GM18520 (cell line): ENCODE data around the gene ZMYND8.
"Not testable (repeated sequence)": the region's sequence is repeated elsewhere in the genome, so short reads cannot be mapped to it uniquely, and the experiment has no call there.

ENCODE experiments used
- ATAC-seq: cut with Tn5 transposase; IDR thresholded peaks from one replicate; pipeline ENCODE4 v1.9.1; 2021; ENCODE audit not compliant: unreplicated experiment

The ZMYND8 gene

GRCh38 chr20:47314647-47315338 lies 41.7 kb downstream of the ZMYND8 start:
- ATAC-seq, result no peak

GRCh38 chr20:47311967-47312681 lies 44.4 kb downstream of the ZMYND8 start:
- ATAC-seq, result no peak

DNA sequence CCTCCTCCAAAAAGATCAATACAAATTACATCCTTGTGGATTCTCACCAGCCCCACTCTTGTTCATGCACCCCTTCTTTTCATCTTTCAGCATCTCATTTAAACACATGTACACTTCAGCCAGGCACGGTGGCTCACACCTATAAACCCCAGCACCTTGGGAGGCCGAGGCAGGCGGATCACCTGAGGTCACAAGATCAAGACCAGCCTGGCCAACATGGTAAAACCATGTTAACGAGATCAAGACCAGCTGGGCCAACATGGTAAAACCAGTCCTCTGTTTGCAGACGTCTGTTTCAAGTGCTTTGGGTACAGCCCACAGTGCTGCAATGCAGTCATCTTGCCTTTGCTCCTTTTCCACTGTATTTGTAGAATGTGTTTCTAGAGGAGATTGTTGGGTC lies 45.3 kb downstream of the ZMYND8 start:
- ATAC-seq, result no peak

DNA sequence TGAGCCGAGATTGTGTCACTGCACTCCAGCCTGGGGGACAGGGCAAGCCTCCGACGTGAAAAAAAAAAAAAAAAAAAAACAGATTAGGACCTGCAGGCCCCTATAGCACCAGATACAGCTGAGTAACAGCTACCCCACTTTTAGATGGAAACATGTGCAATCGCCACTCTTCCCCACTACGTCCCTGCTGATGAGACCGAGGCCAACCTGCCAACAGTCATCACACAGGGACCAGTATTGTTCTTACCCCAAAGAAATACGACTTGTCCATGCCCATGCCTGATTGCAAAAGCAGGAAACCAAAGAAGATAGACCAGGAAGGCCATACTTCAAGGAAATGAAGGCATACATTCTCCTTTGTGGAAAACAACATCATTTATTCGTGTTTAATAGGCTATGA lies 45.8 kb downstream of the ZMYND8 start:
- ATAC-seq, result no peak

DNA sequence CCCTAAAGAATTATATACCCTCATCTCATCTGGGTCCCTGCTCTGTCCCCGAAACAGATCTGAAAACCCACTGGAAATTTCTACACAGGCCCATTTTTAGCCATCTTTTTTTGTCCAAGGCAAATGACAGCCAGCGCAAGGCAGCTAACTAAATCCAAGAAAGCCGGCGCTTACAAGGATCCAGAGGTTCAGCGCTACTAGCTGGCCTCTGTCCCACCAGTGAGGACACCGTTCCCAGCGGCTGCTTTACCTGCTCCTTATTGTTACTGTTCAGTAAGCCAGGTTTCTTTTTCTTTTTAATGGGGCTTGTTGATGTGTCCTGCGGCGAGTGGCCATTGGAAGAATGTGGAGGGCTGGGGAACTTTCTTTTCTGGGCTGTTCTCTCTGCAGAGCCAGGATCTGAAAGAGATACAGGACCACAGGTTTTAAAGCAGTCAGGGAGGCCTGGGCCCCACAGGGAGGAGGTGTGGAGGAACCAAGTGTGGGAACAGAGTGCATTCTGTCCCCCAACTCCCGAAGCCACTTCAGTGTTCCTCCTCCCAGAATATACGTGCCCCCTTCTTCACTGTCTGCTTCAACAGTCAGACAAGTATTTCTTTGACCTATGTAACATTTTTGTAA lies 46.6 kb downstream of the ZMYND8 start:
- no peak for ATAC-seq

- ATAC-seq, result no peak
These were observed 47.1 kb downstream of the ZMYND8 start for GRCh38 chr20:47309394-47309793.

DNA sequence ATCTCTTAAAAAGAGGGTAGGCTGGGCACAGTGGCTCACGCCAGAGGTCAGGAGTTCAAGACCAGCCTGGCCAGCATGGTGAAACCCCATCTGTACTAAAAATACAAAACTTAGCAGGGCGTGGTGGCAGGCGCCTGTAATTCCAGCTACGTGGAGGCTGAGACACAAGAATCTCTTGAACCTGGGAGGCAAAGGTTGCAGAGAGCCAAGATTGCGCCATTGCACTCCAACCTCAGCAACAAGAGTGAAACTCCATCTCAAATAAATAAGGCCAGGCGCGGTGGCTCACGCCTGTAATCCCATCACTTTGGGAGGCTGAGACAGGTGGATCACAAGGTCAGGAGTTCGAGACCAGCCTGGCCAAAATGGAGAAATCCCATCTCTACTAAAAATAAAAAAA lies 48.9 kb downstream of the ZMYND8 start:
- ATAC-seq, result not testable (repeated sequence)

- no peak for ATAC-seq
These were observed 49.6 kb downstream of the ZMYND8 start for GRCh38 chr20:47306755-47307370.

DNA sequence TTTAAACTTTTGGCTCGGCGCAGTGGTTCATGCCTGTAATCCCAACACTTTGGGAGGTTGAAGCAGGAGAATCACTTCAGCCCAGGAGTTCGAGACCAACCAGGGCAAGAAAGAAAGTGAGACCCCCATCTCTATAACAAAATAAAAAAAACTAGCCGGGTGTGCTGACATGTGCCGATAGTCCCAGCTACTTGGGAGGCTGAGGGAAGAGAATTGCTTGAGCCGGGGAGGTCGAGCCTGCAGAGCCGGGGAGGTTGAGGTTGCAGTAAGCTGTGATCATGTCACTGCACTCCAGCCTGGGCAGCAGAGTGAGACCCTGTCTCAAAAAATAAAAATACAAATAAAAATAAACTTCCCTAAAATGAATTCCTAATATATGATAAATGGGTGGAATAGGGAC lies 50.4 kb downstream of the ZMYND8 start:
- ATAC-seq, result no peak

GRCh38 chr20:47305667-47306066 lies 50.8 kb downstream of the ZMYND8 start:
- no peak for ATAC-seq

DNA sequence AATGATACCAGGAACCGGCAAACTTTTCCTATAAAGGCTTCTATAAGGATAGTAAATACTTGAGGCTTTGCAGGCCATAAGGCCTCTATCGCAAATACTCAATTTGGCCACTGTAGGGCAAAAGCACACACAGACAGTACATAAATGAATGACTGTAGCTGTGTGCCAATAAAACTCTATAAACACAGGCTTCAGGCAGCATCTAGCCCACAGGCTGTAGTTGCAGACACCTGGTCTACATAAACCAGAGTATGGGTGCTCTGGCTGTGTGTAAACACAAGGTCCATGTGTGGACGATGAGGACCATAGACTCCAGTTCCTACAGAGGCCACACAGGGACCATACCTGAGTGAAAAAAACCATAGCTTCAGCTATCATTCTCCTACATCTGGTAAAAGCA lies 52.2 kb downstream of the ZMYND8 start:
- ATAC-seq, result no peak

DNA sequence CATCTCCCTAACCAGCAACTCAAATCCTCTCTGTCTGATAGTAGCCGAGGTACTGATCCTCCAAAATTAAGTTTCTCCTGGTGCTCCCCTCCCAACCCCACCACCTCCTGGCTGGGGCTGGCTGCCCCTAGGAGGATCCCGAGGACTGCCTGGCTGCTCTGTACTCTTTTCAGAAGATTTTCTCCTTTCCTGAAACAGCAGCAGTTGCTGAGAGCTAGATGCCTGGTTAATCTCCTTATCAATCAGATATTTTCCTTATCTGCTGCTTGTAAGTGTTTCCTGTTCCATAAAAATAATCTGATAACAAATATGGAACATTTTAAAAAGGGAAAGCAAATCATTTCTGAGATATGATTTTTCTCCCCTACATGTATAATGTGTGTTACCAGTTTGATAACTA lies 52.8 kb downstream of the ZMYND8 start:
- no peak for ATAC-seq

- no peak for ATAC-seq
These were observed 56.4 kb downstream of the ZMYND8 start for GRCh38 chr20:47300071-47300470.

DNA sequence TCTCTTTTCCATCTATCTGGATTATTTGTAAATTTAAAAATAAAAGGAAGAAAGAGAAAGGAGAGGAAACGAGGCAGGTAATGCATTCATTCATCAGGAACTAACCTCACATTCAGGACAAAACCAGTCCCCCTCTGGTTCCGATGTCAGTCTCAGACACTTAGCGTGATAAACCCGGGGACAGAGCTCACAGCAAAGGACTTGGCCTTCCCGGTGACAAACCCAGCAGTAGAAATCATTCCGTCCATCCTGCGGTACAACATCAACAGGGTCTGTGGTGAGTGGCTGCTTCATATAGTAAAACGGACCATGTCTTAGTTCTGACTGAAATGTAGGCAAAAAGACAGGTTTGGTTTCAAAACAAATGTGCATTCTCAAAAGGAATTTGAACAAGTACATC lies 57.9 kb downstream of the ZMYND8 start:
- no peak for ATAC-seq

DNA sequence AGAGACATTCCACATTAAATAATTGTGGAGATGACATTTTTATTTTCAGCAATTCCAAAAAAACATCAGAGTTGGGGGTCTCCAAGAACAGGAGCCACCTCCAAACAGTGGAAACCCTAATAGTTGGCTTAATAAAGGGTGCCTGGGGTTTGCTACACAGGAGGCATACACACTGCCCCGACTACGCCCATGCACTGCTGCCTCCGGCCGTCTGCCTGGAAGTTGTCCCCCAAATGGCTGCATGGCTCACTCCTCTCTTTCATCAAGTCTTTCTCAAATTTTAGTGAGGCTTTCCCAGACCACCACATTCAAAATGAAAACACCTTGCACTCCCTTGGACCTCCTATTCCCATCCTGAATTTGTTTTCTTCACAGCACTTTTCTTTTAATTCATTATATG lies 58.8 kb downstream of the ZMYND8 start:
- no peak for ATAC-seq

- no peak for ATAC-seq
These were observed 59.5 kb downstream of the ZMYND8 start for GRCh38 chr20:47296950-47297349.

DNA sequence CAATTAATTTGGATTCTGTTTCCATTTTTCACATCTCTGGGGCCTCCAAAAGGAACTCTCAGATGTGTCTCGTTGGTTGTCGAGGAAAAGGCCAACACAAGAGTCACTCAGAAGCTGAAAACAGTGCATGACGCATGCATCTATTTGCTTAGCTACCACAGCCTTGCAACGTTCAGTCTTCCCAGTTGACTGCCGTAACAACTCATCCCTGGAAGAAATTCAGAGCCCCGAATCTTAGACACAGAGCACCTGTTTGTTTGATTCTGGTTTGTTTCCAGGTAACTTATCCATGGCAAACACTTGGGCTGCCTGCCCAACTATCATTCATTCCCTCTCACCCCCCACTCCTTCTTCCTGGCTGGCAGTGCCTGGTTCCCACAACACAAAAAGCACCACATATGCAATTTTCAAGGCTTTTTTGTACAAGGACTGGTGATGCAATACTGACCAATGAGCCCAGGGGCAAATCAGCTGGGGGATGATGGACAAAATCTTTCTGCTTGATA lies 60.5 kb downstream of the ZMYND8 start:
- ATAC-seq, result no peak

DNA sequence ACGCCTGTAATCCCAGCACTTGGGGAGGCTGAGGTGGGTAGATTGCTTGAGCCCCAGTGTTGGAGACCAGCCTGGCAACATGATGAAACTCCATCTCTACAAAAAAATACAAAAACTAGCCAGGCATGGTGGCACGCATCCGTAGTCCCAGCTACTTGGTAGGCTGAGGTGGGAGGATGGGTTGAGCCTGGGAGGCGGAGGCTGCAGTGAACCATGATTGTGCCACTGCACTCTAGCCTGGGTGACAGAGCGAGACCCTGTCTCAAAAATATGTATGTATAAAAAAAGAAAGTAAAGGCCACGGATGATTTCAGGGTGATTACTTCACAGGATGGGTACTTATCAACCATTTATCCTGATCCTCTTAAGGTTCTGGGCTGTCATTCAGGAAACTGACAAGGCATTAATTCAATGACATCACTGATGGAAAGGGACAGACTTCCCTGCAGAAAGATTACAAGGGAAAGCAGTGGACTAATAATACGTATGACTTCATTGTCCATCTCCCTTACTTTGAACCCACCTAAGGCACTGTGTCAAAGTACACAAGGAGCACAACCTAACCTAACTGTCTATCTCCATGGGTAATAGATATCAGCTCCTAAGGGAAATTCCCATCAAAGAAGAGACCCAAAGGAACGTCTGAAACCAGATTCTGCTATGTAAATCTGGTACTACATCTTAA lies 61.2 kb downstream of the ZMYND8 start:
- no peak for ATAC-seq

DNA sequence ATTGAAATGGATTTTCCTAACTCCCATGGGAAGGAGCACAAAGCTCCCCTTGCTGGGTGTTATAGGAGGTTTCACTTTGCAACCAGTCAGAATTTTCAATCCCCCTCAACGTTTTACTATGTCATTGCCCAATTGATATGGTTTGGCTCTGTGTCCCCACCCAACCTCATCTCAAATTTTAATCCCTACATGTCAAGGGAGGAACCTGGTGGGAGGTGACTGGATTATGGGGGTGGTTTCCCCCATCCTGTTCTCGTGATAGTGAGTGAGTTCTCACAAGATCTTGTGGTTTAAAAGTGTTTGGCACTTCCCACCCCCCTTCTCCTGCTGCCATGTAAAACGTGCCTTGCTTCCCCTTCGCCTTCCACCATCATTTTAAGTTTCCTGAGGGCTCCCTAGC lies 62.9 kb downstream of the ZMYND8 start:
- no peak for ATAC-seq

DNA sequence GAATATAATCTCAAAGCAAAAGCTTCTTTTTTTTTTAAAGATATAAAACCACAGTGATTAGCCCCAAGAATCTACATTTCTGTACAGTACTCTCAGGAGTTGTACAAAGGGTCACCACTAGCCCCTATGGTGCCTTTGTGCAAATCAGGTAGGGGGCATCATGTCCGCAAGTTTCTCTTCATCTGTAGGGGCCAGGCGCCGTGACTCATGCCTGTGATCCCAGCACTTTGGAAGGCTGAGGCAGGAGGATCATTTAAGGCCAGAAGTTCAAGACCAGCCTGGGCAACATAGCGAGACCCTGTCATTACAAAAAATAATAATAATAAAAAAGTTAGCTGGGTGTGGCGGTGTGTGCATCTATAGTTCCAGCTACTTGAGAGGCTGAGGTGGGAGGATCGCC lies 63.9 kb downstream of the ZMYND8 start:
- ATAC-seq, result no peak
